HepG2 (cell line): ENCODE measurements around the gene COA3. TPM values are rescaled to one million over a fixed set of nuclear protein-coding genes. Genes with fewer than 3 reads are reported as not detected.

ENCODE experiments used
- ARNT2 ChIP-seq: sonication (generic); formaldehyde crosslinking; IDR thresholded peaks from 2 replicates; pipeline ENCODE4 v1.8.0; 2022; ENCODE audit warnings: mild to moderate bottlenecking, low read depth, missing genetic modification reagents, moderate library complexity
- ATAD3A ChIP-seq: sonication (generic); formaldehyde crosslinking; IDR thresholded peaks from 2 replicates; pipeline ENCODE4 v1.4.0; 2020; ENCODE audit warnings: missing genetic modification reagents
- ATRX ChIP-seq: sonication (generic); formaldehyde crosslinking; IDR thresholded peaks from 2 replicates; pipeline ENCODE4 v1.4.0; 2020; ENCODE audit warnings: missing genetic modification reagents, borderline replicate concordance
- BORCS8-MEF2B ChIP-seq: sonication (generic); formaldehyde crosslinking; IDR thresholded peaks from 2 replicates; pipeline ENCODE4 v1.8.0; 2022; ENCODE audit warnings: mild to moderate bottlenecking, missing genetic modification reagents
- CEBPB ChIP-seq: IDR thresholded peaks from 2 replicates; pipeline ENCODE4 v1.6.1; 2011; ENCODE audit warnings: low read depth, low read length, improper control_type of control experiment, borderline replicate concordance
- CEBPG ChIP-seq: IDR thresholded peaks from 2 replicates; pipeline ENCODE4 v1.6.1; 2016
- CHCHD3 ChIP-seq: sonication (generic); formaldehyde crosslinking; IDR thresholded peaks from 2 replicates; pipeline ENCODE4 v1.8.0; 2022; ENCODE audit warnings: mild to moderate bottlenecking, missing genetic modification reagents, moderate library complexity
- DR1 ChIP-seq: sonication (generic); formaldehyde crosslinking; IDR thresholded peaks from 2 replicates; pipeline ENCODE4 v1.8.0; 2021; ENCODE audit warnings: mild to moderate bottlenecking, missing genetic modification reagents, inconsistent platforms
- IRX3 ChIP-seq: sonication (generic); formaldehyde crosslinking; IDR thresholded peaks from 2 replicates; pipeline ENCODE4 v1.8.1; 2023; ENCODE audit warnings: mild to moderate bottlenecking, low read depth, missing genetic modification reagents, borderline replicate concordance
- KLF13 ChIP-seq: sonication (generic); formaldehyde crosslinking; IDR thresholded peaks from 2 replicates; pipeline ENCODE4 v1.4.0; 2020; ENCODE audit warnings: mild to moderate bottlenecking, missing genetic modification reagents
- POLR2AphosphoS5 ChIP-seq: IDR thresholded peaks from 2 replicates; pipeline ENCODE4 v1.6.1; 2012; ENCODE audit warnings: low read depth, low read length
- PPARG ChIP-seq: conservative IDR thresholded peaks from 2 replicates; pipeline ENCODE4 v1.6.1; 2016; ENCODE audit warnings: missing biosample characterization, missing genetic modification reagents
- RARG ChIP-seq: sonication (generic); formaldehyde crosslinking; IDR thresholded peaks from 2 replicates; pipeline ENCODE4 v1.4.0; 2020; ENCODE audit warnings: low read depth, mild to moderate bottlenecking, missing genetic modification reagents
- REL ChIP-seq: sonication (generic); formaldehyde crosslinking; conservative IDR thresholded peaks from 2 replicates; pipeline ENCODE4 v1.8.0; 2022; ENCODE audit warnings: mild to moderate bottlenecking, missing genetic modification reagents, moderate library complexity
- SIX1 ChIP-seq: sonication (generic); formaldehyde crosslinking; IDR thresholded peaks from 2 replicates; pipeline ENCODE4 v1.4.0; 2020; ENCODE audit warnings: missing genetic modification reagents, borderline replicate concordance
- SNAPC2 ChIP-seq: sonication (generic); formaldehyde crosslinking; IDR thresholded peaks from 2 replicates; pipeline ENCODE4 v1.8.1; 2022; ENCODE audit warnings: mild to moderate bottlenecking, missing genetic modification reagents
- XRCC5 ChIP-seq: fragments of 200-400 bp; formaldehyde crosslinking; optimal IDR thresholded peaks from 2 replicates; pipeline ENCODE3; 2017; ENCODE audit warnings: mild to moderate bottlenecking, low read length
- ZBTB7A ChIP-seq: sonication (generic); formaldehyde crosslinking; IDR thresholded peaks from 2 replicates; pipeline ENCODE4 v1.8.0; 2022; ENCODE audit warnings: mild to moderate bottlenecking, missing genetic modification reagents
- ZFP36 ChIP-seq: fragments of 150-350 bp; IDR thresholded peaks from 2 replicates; pipeline ENCODE4 v1.6.1; 2018; ENCODE audit warnings: borderline replicate concordance, low read length, low read depth; ENCODE audit not compliant: partially characterized antibody
- ZHX1 ChIP-seq: sonication (generic); formaldehyde crosslinking; IDR thresholded peaks from 2 replicates; pipeline ENCODE4 v1.8.1; 2022; ENCODE audit warnings: low read depth, mild to moderate bottlenecking, missing genetic modification reagents
- ZNF251 ChIP-seq: sonication (generic); formaldehyde crosslinking; IDR thresholded peaks from 2 replicates; pipeline ENCODE4 v1.9.0; 2021; ENCODE audit warnings: mild to moderate bottlenecking, missing genetic modification reagents
- ZNF275 ChIP-seq: sonication (generic); formaldehyde crosslinking; IDR thresholded peaks from 2 replicates; pipeline ENCODE4 v1.8.0; 2022; ENCODE audit warnings: missing genetic modification reagents, mild to moderate bottlenecking, inconsistent platforms, borderline replicate concordance
- ZNF382 ChIP-seq: sonication (generic); formaldehyde crosslinking; IDR thresholded peaks from 2 replicates; pipeline ENCODE4 v1.5.0; 2020; ENCODE audit warnings: missing genetic modification reagents, mild to moderate bottlenecking, borderline replicate concordance
- ZNF431 ChIP-seq: sonication (generic); formaldehyde crosslinking; IDR thresholded peaks from 2 replicates; pipeline ENCODE4 v1.9.0; 2022; ENCODE audit warnings: missing genetic modification reagents, low read depth, mild to moderate bottlenecking, borderline replicate concordance
- ZNF672 ChIP-seq: sonication (generic); formaldehyde crosslinking; IDR thresholded peaks from 2 replicates; pipeline ENCODE4 v1.8.1; 2022; ENCODE audit warnings: missing genetic modification reagents
- ZNF703 ChIP-seq: sonication (generic); formaldehyde crosslinking; IDR thresholded peaks from 2 replicates; pipeline ENCODE4 v1.5.1; 2020; ENCODE audit warnings: missing genetic modification reagents, mild to moderate bottlenecking, moderate library complexity, borderline replicate concordance
- ZSCAN30 ChIP-seq: sonication (generic); formaldehyde crosslinking; IDR thresholded peaks from 2 replicates; pipeline ENCODE4 v1.5.0; 2020; ENCODE audit warnings: mild to moderate bottlenecking, missing genetic modification reagents
- polyA plus RNA-seq, 8 experiments: library from polyadenylated mRNA; depleted of rRNA in 3 of 8; stranded (reverse) in 7 of 8; unstranded in 1 of 8; fragments of >200 nt; fragmentation: Illumina TruSeq in 4 of 8; extraction: Trizol in 4 of 8; gene quantifications; 2 replicates each; pipeline versions ENCODE4 v1.2.1 to v1.2.3, GENCODE V29; 2011 to 2016; ENCODE audit warnings: low read depth in 4 of 8, missing spikeins in 1 of 8, mixed read lengths in 1 of 8; ENCODE audit not compliant: insufficient read depth in 1 of 8
- total RNA-seq, 5 experiments: library from RNA; depleted of rRNA; stranded (reverse); fragments of >200 nt; fragmentation: Illumina TruSeq; extraction: Trizol; gene quantifications; 2 replicates each; pipeline ENCODE4 v1.2.3, GENCODE V29; 2016; ENCODE audit warnings: low read depth in 1 of 5
- TF ChIP-seq, protein P1 (sequence below): sonication (generic); formaldehyde crosslinking; IDR thresholded peaks from 2 replicates; pipeline ENCODE4 v1.8.0; 2022; ENCODE audit warnings: mild to moderate bottlenecking, missing genetic modification reagents, moderate library complexity

COA3 gene
- total and polyA plus RNA-seq, 2 of the 13 experiments (the other 11 are each of a cell fraction or from before 2014, with no cell fraction given): 133 to 202 TPM

DNA sequence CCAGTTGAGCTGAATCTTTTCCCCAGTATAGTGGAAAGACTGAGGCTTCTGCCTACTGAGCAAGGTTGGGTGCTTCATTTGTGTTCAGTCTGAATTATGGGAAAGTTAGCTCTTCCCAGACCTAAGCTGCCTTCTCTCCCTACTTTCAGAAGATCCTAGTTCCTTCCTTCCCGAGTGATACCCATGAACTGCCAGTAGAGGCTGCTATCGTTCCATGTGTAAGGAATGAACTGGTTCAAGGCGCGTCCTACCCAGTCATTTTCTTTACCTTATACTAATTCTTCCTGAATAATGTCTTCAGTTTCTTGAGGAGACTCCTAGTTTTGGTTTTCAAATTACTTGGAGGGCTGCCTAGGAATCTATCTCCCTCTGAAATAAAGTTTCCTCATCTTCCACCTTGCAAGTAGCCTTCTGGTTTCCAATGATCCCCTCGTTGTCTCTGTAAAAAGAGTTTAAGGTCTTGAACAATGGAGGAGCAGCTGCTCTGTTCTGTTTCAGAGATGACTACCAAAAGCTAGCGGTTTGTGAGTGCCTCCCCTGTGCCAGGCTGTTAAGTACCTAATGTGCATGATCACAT lies 44.9 kb upstream of the COA3 start (continued):
- TF ChIP-seq REL (CRISPR knock-in tag): no peak
- TF ChIP-seq, protein P1, sequence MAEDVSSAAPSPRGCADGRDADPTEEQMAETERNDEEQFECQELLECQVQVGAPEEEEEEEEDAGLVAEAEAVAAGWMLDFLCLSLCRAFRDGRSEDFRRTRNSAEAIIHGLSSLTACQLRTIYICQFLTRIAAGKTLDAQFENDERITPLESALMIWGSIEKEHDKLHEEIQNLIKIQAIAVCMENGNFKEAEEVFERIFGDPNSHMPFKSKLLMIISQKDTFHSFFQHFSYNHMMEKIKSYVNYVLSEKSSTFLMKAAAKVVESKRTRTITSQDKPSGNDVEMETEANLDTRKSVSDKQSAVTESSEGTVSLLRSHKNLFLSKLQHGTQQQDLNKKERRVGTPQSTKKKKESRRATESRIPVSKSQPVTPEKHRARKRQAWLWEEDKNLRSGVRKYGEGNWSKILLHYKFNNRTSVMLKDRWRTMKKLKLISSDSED: no peak
- no peak for TF ChIP-seq CEBPB
- TF ChIP-seq DR1 (CRISPR knock-in tag): no peak
- no peak for TF ChIP-seq ZBTB7A (CRISPR knock-in tag)
- TF ChIP-seq ZNF703 (CRISPR knock-in tag): no peak
- TF ChIP-seq ZNF382 (CRISPR knock-in tag): no peak
- TF ChIP-seq ARNT2 (CRISPR knock-in tag): no peak; the same call in 1 of the 2 replicates
- TF ChIP-seq KLF13 (CRISPR knock-in tag): no peak
- TF ChIP-seq ZSCAN30 (CRISPR knock-in tag): no peak
- TF ChIP-seq ZNF251: no peak
- 0 out of 2 replicates have a peak, but pooled peaks have one; percentile 10 for TF ChIP-seq CEBPG (CRISPR knock-in tag)
- no peak for TF ChIP-seq RARG (CRISPR knock-in tag)
- TF ChIP-seq CHCHD3: no peak
- TF ChIP-seq BORCS8-MEF2B (CRISPR knock-in tag): no peak
- no peak for TF ChIP-seq ATAD3A (CRISPR knock-in tag)
- no peak for TF ChIP-seq IRX3 (CRISPR knock-in tag)
- no peak for TF ChIP-seq ATRX (CRISPR knock-in tag)
- no peak for TF ChIP-seq ZNF431 (CRISPR knock-in tag)
- no peak for TF ChIP-seq SIX1 (CRISPR knock-in tag)
- TF ChIP-seq ZHX1 (CRISPR knock-in tag): no peak
- TF ChIP-seq SNAPC2 (CRISPR knock-in tag): no peak
- TF ChIP-seq XRCC5: peak; percentile 63
- TF ChIP-seq ZFP36: no peak
- no peak; the same call in 1 of the 2 replicates for TF ChIP-seq PPARG (CRISPR knock-in tag)
- no peak for TF ChIP-seq ZNF275
- TF ChIP-seq ZNF672 (CRISPR knock-in tag): no peak
- TF ChIP-seq POLR2AphosphoS5: no peak
